HG02588 (cell line): ENCODE data around the gene SPANXN4.

Experiments used
- ATAC-seq: cut with Tn5 transposase; IDR thresholded peaks from one replicate; pipeline ENCODE4 v1.9.1; 2021; ENCODE audit warnings: mild to moderate bottlenecking, moderate library complexity; ENCODE audit not compliant: unreplicated experiment

Gene SPANXN4, protein sequence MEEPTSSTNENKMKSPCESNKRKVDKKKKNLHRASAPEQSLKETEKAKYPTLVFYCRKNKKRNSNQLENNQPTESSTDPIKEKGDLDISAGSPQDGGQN

DNA sequence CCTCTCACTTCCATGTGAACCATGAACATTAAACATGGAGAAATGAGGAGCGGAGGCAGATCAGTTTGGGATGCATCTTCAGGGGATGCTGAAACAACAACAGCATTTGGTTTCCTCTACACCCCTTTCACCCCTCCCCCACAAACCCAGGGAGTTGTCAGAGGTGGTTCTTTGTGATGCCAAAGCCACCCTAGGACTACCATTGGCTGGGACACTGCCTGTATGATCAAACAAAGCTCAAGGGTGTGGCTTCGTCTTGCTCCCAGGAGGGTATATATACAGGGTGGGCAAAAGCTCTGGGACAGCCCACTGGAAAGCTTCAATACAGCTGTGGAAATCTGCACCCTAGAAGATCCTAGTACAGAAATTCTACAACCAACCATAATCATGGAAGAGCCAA, at the start of gene SPANXN4:
TSS of gene SPANXN4 (plus strand) at position 301 of the 400 bp plus-strand sequence. CDS start at position 388, 87 bp downstream.
- no peak for ATAC-seq

DNA sequence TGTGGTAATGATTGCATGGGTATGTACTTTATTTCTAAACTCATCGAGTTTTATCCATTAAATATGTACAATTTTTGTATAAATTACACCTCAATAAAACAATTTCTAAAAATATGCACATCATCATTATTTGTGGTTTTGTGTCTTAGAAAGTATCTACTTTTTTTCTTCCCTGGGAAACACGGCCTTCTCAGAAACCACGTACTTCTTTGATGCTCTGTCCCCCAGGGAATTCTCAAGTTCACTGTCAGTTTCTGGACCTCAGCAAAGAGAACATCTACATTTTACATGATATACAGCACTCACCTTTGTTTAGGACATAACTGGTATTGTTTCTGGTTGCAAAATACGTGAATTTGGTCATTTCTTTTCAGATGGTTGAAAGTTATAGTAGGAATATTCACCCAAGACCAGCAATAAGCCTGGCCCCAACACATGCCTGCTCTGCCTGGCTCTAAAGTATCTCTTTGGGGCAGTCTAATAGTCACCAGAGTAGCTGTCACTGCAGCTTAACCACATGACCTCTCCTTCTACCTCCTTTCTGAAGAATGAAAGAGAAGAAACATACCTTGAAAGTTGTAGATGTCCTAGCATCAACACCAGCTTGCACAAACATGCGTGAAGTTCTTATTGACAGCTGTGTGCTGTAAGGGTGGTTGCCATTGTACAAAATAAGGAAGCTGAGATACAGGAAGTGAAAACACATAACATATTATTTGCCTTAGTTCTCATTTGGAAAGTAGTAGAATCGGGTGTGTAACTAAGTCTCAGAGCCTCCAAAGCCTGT, 48.4 kb upstream of the SPANXN4 start:
- peak; percentile 93 for ATAC-seq

DNA sequence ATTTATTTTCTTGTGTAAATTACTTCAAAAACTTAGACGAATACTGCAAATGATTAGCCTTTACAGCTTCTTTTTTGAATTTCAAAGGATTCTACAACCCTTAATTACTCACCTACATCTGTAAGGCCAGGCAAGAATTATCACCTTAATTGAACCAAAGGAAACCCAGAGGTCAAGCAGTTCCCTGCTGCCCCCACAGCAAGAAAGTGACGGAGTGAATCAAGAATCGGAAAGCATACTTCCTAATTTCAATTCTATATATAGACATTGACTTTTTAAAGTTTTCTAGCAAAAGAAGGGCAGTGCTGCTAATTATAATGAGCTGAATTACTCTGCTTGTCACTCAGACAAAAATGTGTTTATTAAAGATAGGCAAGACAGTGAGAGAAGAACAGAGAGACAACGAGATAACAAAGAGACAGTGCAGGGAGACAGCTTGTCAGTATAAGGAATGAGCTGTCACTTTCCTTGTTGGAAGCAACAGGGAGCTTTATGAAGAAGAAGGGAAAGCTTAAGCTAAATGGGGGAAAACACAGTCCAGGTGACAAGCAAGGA, 47.5 kb upstream of the SPANXN4 start:
- ATAC-seq = no peak

DNA sequence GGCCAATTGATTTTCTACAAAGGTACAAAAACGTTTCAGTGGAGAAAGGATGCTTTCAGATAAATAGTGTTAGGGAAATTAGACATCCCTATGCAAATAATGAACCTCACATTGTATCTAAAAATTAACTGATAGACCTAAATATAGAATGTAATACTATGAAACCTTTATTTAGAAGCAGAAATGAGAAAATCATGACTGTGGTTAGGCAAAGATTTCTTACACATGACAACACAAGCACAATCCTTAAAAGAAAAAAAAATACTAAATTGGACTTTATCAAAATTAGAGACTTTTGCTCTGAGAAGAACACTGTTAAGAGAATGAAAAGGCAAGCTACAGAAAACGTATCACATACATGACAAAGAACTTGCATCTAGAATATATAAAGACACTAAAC, 43.0 kb upstream of the SPANXN4 start:
- no peak for ATAC-seq

DNA sequence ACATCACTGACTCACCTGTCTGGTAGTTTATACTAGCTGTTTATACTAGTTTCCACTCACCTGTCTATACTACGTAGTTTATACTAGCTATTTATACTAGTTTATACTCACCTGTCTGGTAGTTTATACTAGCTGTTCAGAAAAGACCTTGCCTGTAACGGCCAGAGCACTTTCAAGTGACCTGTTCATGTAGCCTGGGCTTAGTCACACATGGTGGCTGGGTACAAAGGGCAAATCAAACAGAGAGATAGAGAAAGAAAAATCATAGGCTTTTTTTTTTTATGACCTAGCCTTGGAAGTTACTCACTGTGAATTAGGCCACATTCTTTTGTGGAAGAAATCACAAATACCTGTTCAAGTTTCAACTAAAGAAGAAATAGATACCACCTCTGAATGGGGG, 30.7 kb upstream of the SPANXN4 start:
- no peak for ATAC-seq

DNA sequence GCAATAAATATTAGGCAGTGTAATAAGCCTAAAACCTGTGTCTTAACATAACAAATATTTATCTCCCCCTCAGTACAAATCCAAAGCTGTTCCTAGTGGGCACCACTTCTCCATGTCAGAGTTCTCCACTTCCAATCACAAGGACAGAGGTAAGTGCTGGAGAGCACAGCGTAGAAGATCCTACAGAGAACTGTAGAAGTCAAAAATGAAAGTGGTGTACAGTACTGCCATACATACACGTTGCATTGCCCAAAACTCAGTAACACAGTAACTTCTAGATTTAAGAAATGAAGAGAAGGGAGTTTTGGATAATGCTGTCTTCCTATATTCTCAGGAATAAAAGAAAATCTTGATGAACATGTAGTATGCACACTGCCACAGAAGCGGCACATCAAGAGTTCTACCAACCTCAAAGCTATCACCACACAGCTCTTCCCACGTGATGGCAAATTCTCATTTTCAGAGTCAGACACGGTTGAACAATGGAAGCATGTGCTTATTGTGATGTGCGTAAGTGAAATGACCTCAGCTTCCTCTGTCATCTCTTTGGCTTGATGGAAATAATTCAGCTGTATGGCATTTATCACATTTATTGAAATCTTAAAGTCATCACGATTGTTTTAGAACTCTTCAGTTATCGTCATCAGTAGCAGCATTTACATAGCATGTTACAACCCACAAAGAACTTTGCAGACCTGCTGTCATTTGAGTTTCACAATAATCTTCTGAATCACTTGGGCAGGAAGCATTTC, 27.1 kb upstream of the SPANXN4 start:
- no peak for ATAC-seq

DNA sequence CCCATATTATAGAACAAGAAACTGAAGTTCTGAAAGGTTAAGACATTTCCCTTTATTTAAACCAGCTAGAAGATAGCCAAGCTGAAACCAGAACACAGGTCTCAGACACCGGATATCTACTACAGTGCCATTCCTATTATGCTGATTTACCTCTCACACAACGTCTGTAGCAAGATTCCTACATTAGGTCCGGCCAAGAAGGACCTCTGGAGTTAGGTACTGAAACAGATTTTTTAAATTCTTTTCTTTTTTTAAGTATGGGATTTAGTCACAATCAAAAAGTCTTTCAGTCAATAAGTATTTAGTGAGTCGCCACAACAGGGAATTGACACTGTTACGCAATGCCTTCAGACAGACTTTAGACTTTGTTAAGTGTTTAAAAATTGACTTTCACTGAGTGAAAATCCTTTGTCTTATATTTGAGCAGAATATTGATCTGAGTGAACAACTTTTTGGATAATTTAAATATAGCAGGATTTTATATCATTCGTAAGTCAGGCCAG, 26.5 kb upstream of the SPANXN4 start:
- no peak for ATAC-seq

DNA sequence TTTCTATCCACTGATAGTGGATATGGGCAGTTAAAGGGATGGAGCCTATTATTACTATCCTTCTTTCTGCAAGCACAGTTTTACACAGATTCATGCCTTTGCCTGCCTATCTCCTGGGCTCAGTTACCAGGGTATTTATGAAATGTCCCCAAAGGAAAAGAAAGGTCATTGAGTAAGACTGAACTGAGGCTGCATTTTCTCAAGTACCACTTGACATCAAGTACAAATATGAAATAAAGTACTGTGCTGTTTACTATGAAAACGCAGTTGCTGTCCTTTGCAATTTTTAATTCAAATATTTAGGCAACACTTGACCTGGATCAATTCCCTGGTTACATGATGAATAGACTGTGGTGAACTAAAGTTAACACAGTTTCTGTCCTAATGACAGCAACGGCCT, 23.5 kb upstream of the SPANXN4 start:
- no peak for ATAC-seq

DNA sequence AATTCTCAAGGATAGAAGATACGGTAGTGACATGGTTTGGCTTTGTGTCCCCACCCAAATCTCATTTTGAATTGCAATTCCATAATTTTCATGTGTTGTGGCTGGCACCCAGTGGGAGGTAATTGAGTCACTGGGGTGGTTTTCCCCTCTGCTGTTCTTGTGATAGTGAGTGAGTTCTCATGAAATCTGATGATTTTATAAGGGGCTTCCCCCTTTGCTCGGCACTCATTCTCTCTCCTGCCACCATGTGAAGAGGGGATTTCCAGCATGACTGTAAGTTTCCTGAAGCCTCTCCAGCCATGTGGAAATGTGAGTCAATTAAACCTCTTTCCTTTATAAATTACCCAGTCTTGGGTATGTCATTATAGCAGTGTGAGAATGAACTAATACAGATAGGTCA, 8.5 kb upstream of the SPANXN4 start:
- no peak for ATAC-seq

DNA sequence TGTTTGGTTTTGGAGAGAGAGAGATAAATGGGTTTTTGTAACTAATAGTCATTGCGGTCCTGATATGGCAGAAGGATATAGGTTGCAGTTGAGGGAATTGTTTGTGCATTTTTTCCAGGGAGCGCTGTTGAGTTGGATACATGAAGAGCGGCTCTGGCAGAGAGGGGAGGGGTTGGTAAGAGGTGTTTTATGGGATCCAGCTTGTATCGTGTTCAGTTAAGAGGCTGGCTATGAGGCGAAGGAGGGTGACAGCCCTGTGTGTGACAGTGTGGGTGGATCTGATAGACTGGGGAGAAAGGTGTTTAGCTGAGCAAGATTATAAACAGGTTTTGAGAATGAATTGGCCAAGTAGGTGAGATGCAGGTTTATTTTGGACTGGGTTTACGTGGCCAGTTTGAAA, 1.5 kb downstream of the SPANXN4 start:
- no peak for ATAC-seq

DNA sequence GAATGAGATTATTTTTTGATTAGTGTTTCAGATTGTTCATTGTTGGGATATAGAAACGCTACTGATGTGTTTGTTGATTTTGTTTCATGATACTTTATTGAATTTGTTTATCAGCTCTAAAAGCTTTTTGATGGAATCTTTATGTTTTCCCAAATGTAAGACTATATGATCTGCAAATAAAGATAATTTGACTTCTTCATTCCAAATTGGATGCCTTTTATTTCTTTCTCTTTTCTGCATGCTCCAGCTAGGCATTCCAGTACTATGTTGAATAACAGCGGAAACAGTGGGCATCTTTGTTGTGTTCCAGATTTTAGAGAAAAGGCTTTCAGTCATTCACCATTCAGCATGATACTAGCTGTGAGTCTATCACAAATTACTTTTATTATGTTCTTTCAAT, 21.8 kb downstream of the SPANXN4 start:
- ATAC-seq = no peak

DNA sequence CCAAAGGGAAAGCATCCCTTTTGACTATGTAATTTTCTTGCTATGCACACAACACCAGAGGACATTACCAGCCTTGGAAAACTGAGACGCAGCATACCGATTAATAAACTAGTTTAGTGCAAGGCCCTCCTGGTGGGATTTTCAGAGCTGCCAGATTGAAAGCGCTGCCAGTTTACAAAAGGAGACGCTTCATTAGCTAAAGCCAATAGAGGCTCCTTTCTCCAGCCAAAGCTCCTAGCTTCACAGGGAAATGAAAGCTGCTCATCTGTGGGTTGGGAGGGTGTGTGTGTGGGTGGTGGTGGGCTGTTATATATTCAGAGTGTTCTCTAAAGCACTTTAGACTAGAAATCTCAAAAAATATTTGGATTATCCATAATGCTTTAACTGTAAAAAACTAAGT, 32.4 kb downstream of the SPANXN4 start:
- no peak for ATAC-seq

DNA sequence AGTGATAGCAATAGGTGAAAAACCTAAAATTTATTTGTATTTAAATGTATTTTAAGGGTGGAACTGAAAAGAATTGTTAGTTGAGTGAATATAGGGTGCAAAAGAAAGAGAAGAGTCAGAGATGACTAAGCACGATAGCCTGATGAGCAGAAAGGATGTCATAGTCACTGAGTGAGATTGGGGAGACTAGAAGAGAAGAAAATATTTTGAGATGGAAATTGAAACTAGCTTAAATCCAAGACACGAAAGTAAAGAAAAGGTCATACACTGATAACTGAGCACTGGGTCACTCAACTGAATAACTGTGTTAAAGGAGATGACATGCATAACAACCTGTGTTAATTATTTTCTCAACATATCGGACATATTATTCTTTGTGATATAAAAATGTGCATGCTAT, 55.5 kb downstream of the SPANXN4 start:
- ATAC-seq = no peak

DNA sequence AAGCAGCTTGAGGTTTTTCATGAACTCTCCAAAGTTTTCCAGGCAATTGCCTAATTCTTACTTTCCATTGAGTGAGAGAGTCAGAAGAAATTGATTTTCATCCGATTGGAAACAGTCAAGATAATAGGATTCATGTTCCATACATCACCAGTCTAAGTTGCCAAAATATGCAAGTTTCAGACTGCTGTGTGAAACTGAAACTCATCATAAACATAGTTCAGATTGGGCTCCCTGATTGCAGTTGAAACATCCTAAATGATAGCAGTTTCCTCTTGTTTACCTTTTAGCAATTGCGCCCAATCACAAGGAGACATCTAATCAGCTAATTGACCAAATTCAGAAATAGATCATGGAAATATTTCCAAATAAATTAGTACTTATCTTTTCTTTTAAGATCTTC, 56.8 kb downstream of the SPANXN4 start:
- ATAC-seq = no peak
